RWPE1 (cell line): ENCODE results near the gene RAG2.

Experiments used
- CTCF ChIA-PET: fragments of 350-600 bp; sonication (Branson Sonifier 250); formaldehyde crosslinking; extraction: SDS; loops from one replicate; lab custom pipeline; 2021; lab: Yijun Ruan, JAX
- POLR2A ChIA-PET: fragments of 400-600 bp; formaldehyde crosslinking; extraction: SDS; loops from one replicate; lab custom pipeline; 2020; ENCODE audit warnings: antibody characterized with exemption; ENCODE audit not compliant: low non-redundant PET; lab: Yijun Ruan, JAX
- DNase-seq: peaks from one replicate; pipeline ENCODE4 v3.0.0; 2012; ENCODE audit warnings: low spot score
- H3K27ac ChIP-seq: fragments of 450-650 bp; 2 replicates; pipeline ENCODE4 v1.5.1; 2017
- CTCF ChIP-seq: fragments of 450-650 bp; conservative IDR thresholded peaks from 2 replicates; pipeline ENCODE4 v1.5.1; 2017; ENCODE audit warnings: low read depth, mild to moderate bottlenecking

Gene RAG2

GRCh38 chr11:36598051-36598450, at the start of gene RAG2:
RAG2 (minus strand) TSS chr11:36598236; CDS start chr11:36594168, 4,068 bp downstream.
- no peak for TF ChIP-seq CTCF
- H3K27ac ChIP-seq, result no peak within 1 kb of the TSS
- no peak for DNase-seq
- ChIA-PET CTCF (no interaction called here), POLR2A (no interaction called here)

- ChIA-PET CTCF (no interaction called here), POLR2A (no interaction called here)
- H3K27ac ChIP-seq, result no peak overlapping the region
- no peak for DNase-seq
- TF ChIP-seq CTCF, result no peak
Observed at GRCh38 chr11:36638556-36638955, 40.5 kb upstream of the RAG2 start.

GRCh38 chr11:36635066-36635862, 37.2 kb upstream of the RAG2 start:
- CTCF ChIA-PET, result interaction anchor here (0.6 kb wide), 1 partner anchor 886 kb away, joined by 3 read pairs; no protein-coding TSS in a partner anchor
- no peak for TF ChIP-seq CTCF
- POLR2A ChIA-PET, result no interaction called here
- H3K27ac ChIP-seq, result no peak overlapping the region
- no peak for DNase-seq

GRCh38 chr11:36631774-36632173, 33.7 kb upstream of the RAG2 start:
- no peak overlapping the region for H3K27ac ChIP-seq
- POLR2A ChIA-PET, result no interaction called here
- CTCF ChIA-PET, result no interaction called here
- DNase-seq, result no peak
- no peak for TF ChIP-seq CTCF

GRCh38 chr11:36628765-36629244, 30.8 kb upstream of the RAG2 start:
- DNase-seq, result no peak
- H3K27ac ChIP-seq, result no peak overlapping the region
- CTCF ChIA-PET, result no interaction called here
- TF ChIP-seq CTCF, result no peak
- POLR2A ChIA-PET, result no interaction called here

- no peak for DNase-seq
- POLR2A ChIA-PET, result no interaction called here
- CTCF ChIA-PET, result interaction anchor here (0.5 kb wide), 1 partner anchor 108 kb away, joined by 6 read pairs; no protein-coding TSS in a partner anchor
- H3K27ac ChIP-seq, result no peak overlapping the region
- no peak for TF ChIP-seq CTCF
Observed at GRCh38 chr11:36628141-36628540, 30.1 kb upstream of the RAG2 start.
